Adrenal gland (tissue), 5 donors: ENCODE data around the gene RSPH6A.
"Not testable (repeated sequence)": the region's sequence is repeated elsewhere in the genome, so short reads cannot be mapped to it uniquely, and the experiment has no call there.

Experiments used
- POLR2A ChIP-seq, 2 donors: fragments of 450-650 bp; IDR thresholded peaks; one replicate each; pipeline ENCODE4 v1.6.1; 2017; ENCODE audit warnings: antibody characterized with exemption in 2 of 2, mild to moderate bottlenecking in 2 of 2, moderate library complexity in 1 of 2
- TF ChIP-seq, protein P1 (sequence below), 6 experiments: fragments of 450-650 bp in 4 of 6; fragments of 200-600 bp in 2 of 6; sonication (generic) in 1 of 6; IDR thresholded peaks; 1 replicate in 5 of 6; 2 replicates in 1 of 6; pipeline versions ENCODE4 v1.5.1 to v1.8.0; 2016 to 2021; ENCODE audit warnings: antibody characterized with exemption in 6 of 6, mild to moderate bottlenecking in 2 of 6, moderate library complexity in 1 of 6
- donor health status: DM: no; HTN: no; CAD: no.

DNA sequence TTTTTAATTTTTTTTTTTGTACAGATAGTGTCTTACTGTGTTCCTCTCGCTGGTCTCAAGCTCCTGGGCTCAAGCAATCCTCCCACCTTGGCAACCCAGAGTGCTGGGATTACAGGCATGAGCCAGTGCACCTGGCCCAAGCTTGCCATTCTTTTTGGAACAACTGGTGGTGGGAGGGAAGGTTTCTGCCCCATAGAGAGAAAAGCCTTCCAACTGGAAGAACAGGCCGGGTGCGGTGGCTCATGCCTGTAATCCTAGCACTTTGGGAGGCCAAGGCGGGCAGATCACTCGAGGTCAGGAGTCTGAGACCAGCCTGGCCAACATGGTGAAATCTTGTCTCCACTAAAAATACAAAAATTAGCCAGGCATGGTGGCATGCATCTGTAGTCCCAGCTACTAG lies 15.6 kb downstream of the RSPH6A start:
- TF ChIP-seq, protein P1, sequence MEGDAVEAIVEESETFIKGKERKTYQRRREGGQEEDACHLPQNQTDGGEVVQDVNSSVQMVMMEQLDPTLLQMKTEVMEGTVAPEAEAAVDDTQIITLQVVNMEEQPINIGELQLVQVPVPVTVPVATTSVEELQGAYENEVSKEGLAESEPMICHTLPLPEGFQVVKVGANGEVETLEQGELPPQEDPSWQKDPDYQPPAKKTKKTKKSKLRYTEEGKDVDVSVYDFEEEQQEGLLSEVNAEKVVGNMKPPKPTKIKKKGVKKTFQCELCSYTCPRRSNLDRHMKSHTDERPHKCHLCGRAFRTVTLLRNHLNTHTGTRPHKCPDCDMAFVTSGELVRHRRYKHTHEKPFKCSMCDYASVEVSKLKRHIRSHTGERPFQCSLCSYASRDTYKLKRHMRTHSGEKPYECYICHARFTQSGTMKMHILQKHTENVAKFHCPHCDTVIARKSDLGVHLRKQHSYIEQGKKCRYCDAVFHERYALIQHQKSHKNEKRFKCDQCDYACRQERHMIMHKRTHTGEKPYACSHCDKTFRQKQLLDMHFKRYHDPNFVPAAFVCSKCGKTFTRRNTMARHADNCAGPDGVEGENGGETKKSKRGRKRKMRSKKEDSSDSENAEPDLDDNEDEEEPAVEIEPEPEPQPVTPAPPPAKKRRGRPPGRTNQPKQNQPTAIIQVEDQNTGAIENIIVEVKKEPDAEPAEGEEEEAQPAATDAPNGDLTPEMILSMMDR (IDR thresholded peaks at IDR 0.05): not testable (repeated sequence)
- TF ChIP-seq POLR2A (IDR thresholded peaks at IDR 0.05): not testable (repeated sequence)
